HEK293T (cell line): ENCODE measurements around the gene HPS3.

Source experiments
- CTCF ChIA-PET: fragments of 350-600 bp; formaldehyde crosslinking; extraction: SDS; loops from one replicate; lab custom pipeline; 2021; ENCODE audit warnings: antibody characterized with exemption, inconsistent platforms; lab: Yijun Ruan, JAX
- POLR2A ChIA-PET: fragments of 350-600 bp; formaldehyde crosslinking; extraction: SDS; loops from one replicate; lab custom pipeline; 2020; ENCODE audit warnings: antibody characterized with exemption, inconsistent platforms; lab: Yijun Ruan, JAX
- DNase-seq: peaks from one replicate; pipeline ENCODE4 v3.0.0; 2012; ENCODE audit warnings: mixed read lengths; ENCODE audit errors: extremely low spot score
- ARNT ChIP-seq: fragments of 450-650 bp; IDR thresholded peaks from 2 replicates; pipeline ENCODE4 v1.6.1; 2017; ENCODE audit warnings: mild to moderate bottlenecking
- BHLHE40 ChIP-seq: fragments of 450-650 bp; IDR thresholded peaks from 2 replicates; pipeline ENCODE4 v1.6.1; 2016; ENCODE audit warnings: mild to moderate bottlenecking, moderate library complexity, borderline replicate concordance
- CTBP1 ChIP-seq: fragments of 450-650 bp; IDR thresholded peaks from 2 replicates; pipeline ENCODE4 v1.6.1; 2016; ENCODE audit warnings: borderline replicate concordance
- ELF4 ChIP-seq: fragments of 450-650 bp; IDR thresholded peaks from 2 replicates; pipeline ENCODE4 v1.6.1; 2017; ENCODE audit warnings: antibody characterized with exemption
- FOXA1 ChIP-seq: fragments of 450-650 bp; IDR thresholded peaks from 2 replicates; pipeline ENCODE4 v1.6.1; 2016; ENCODE audit warnings: mild to moderate bottlenecking
- FOXK2 ChIP-seq: fragments of 450-650 bp; IDR thresholded peaks from 2 replicates; pipeline ENCODE4 v1.6.1; 2016; ENCODE audit warnings: mild to moderate bottlenecking
- FOXM1 ChIP-seq: fragments of 450-650 bp; IDR thresholded peaks from 2 replicates; pipeline ENCODE4 v1.6.1; 2017; ENCODE audit warnings: mild to moderate bottlenecking, borderline replicate concordance
- HDGF ChIP-seq: fragments of 450-650 bp; IDR thresholded peaks from 2 replicates; pipeline ENCODE4 v1.6.1; 2017; ENCODE audit warnings: antibody characterized with exemption, borderline replicate concordance
- L3MBTL2 ChIP-seq: fragments of 450-650 bp; conservative IDR thresholded peaks from 2 replicates; pipeline ENCODE4 v1.6.1; 2016; ENCODE audit warnings: mild to moderate bottlenecking
- LEF1 ChIP-seq: fragments of 450-650 bp; IDR thresholded peaks from 2 replicates; pipeline ENCODE4 v1.6.1; 2017; ENCODE audit warnings: mild to moderate bottlenecking, borderline replicate concordance
- NFRKB ChIP-seq: fragments of 450-650 bp; IDR thresholded peaks from 2 replicates; pipeline ENCODE4 v1.6.1; 2016; ENCODE audit warnings: mild to moderate bottlenecking, moderate library complexity
- PKNOX1 ChIP-seq: fragments of 450-650 bp; IDR thresholded peaks from 2 replicates; pipeline ENCODE4 v1.6.1; 2016
- SP1 ChIP-seq: fragments of 450-650 bp; IDR thresholded peaks from 2 replicates; pipeline ENCODE4 v1.6.1; 2017
- SUZ12 ChIP-seq: fragments of 450-650 bp; IDR thresholded peaks from 2 replicates; pipeline ENCODE4 v1.6.1; 2016; ENCODE audit warnings: mild to moderate bottlenecking
- TARDBP ChIP-seq: fragments of 450-650 bp; IDR thresholded peaks from 2 replicates; pipeline ENCODE4 v1.6.1; 2016
- ZNF384 ChIP-seq: fragments of 450-650 bp; IDR thresholded peaks from 2 replicates; pipeline ENCODE4 v1.6.1; 2016

HPS3 gene

GRCh38 chr3:149204390-149204991 is 75.1 kb downstream of the HPS3 start:
- ChIA-PET POLR2A (no interaction called here), CTCF (no interaction called here)
- TF ChIP-seq ELF4 (no peak), NFRKB (no peak), CTBP1 (no peak), FOXK2 (no peak), L3MBTL2 (no peak), FOXM1 (no peak), HDGF (no peak), SP1 (no peak), PKNOX1 (no peak), LEF1 (no peak), ZNF384 (no peak), BHLHE40 (no peak), FOXA1 (no peak), ARNT (no peak), TARDBP (no peak)
- no peak for DNase-seq

GRCh38 chr3:149207475-149207874 is 78.0 kb downstream of the HPS3 start:
- no peak for DNase-seq
- POLR2A ChIA-PET: no interaction called here
- CTCF ChIA-PET: interaction anchor here (1.3 kb wide), 1 partner anchor 87 kb away, joined by 3 read pairs; no protein-coding TSS in a partner anchor
- TF ChIP-seq FOXK2 (no peak), SP1 (no peak), TARDBP (no peak), CTBP1 (no peak), BHLHE40 (no peak), FOXA1 (no peak), FOXM1 (no peak), SUZ12 (no peak), ELF4 (no peak), L3MBTL2 (no peak), LEF1 (no peak)

GRCh38 chr3:149209431-149209830 is 80.0 kb downstream of the HPS3 start:
- ChIA-PET CTCF (interaction anchor here (0.6 kb wide), 1 partner anchor 1383 kb away, joined by 3 read pairs; no protein-coding TSS in a partner anchor), POLR2A (interaction anchor here (0.9 kb wide), 1 partner anchor 20 kb away, joined by 3 read pairs; no protein-coding TSS in a partner anchor)
- no peak for DNase-seq
- no peak for TF ChIP-seq LEF1
- TF ChIP-seq PKNOX1: no peak
- no peak for TF ChIP-seq TARDBP
- no peak for TF ChIP-seq CTBP1
- no peak for TF ChIP-seq NFRKB
- TF ChIP-seq L3MBTL2: no peak
- TF ChIP-seq FOXA1: no peak
- no peak for TF ChIP-seq SP1

- CTCF ChIA-PET: no interaction called here
- no peak for DNase-seq
- no peak for TF ChIP-seq HDGF
- TF ChIP-seq FOXM1: no peak
- TF ChIP-seq FOXK2: no peak
- no peak for TF ChIP-seq TARDBP
- TF ChIP-seq FOXA1: no peak
- no peak for TF ChIP-seq SP1
- no peak for TF ChIP-seq BHLHE40
- TF ChIP-seq SUZ12: no peak
- TF ChIP-seq PKNOX1: no peak
- no peak for TF ChIP-seq ARNT
- no peak for TF ChIP-seq L3MBTL2
- POLR2A ChIA-PET: no interaction called here
Observed at GRCh38 chr3:149212386-149212785, 82.9 kb downstream of the HPS3 start.

GRCh38 chr3:149214702-149215101 is 85.3 kb downstream of the HPS3 start:
- TF ChIP-seq ARNT (no peak), TARDBP (no peak), FOXM1 (no peak), ZNF384 (no peak), SP1 (no peak), CTBP1 (no peak)
- POLR2A ChIA-PET: no interaction called here
- CTCF ChIA-PET: no interaction called here
- DNase-seq: no peak

GRCh38 chr3:149215515-149215914 is 86.1 kb downstream of the HPS3 start:
- CTCF ChIA-PET: no interaction called here
- TF ChIP-seq TARDBP (no peak), HDGF (no peak), FOXM1 (no peak), LEF1 (no peak), CTBP1 (no peak)
- POLR2A ChIA-PET: no interaction called here
- no peak for DNase-seq
